Heart left ventricle (tissue), 16 donors: ENCODE data around the gene SEL1L2. TPM values are rescaled to one million over a fixed set of nuclear protein-coding genes. Genes with fewer than 3 reads are reported as not detected.

Experiments used
- ATAC-seq, 4 donors: fragments of 200-7000 bp; cut with Tn5 transposase; one replicate each; pipeline ENCODE4 v1.9.1; 2020 to 2022; ENCODE audit warnings: moderate library complexity in 4 of 4, mild to moderate bottlenecking in 3 of 4, moderate number of reproducible peaks in 1 of 4
- DNase-seq, 5 donors: peaks; one replicate each; pipeline ENCODE4 v3.0.0-alpha.2; 2020
- H3K27ac ChIP-seq, 12 donors: fragments of 200-600 bp; sonication (generic) in 4 of 12; one replicate each; pipeline versions ENCODE4 v1.5.0 to v1.8.0; 2016 to 2022; ENCODE audit warnings: mild to moderate bottlenecking in 2 of 12
- H3K27me3 ChIP-seq, 9 donors: fragments of 200-600 bp; sonication (generic) in 2 of 9; one replicate each; pipeline versions ENCODE4 v1.5.1 to v1.8.0; 2016 to 2022; ENCODE audit warnings: mild to moderate bottlenecking in 3 of 9
- H3K36me3 ChIP-seq, 9 donors: fragments of 200-600 bp; sonication (generic) in 2 of 9; one replicate each; pipeline versions ENCODE4 v1.5.0 to v1.8.0; 2018 to 2022; ENCODE audit warnings: mild to moderate bottlenecking in 2 of 9
- H3K4me1 ChIP-seq, 12 donors: fragments of 200-600 bp; sonication (generic) in 4 of 12; one replicate each; pipeline versions ENCODE4 v1.5.0 to v1.8.0; 2016 to 2022; ENCODE audit warnings: mild to moderate bottlenecking in 3 of 12
- H3K4me3 ChIP-seq, 12 donors: fragments of 200-600 bp; sonication (generic) in 4 of 12; one replicate each; pipeline versions ENCODE4 v1.5.0 to v1.8.0; 2017 to 2022; ENCODE audit warnings: mild to moderate bottlenecking in 9 of 12, moderate library complexity in 4 of 12
- H3K9me3 ChIP-seq, 12 donors: fragments of 200-600 bp; sonication (generic) in 4 of 12; one replicate each; pipeline versions ENCODE4 v1.5.0 to v1.8.0; 2016 to 2022; ENCODE audit warnings: mild to moderate bottlenecking in 1 of 12
- POLR2A ChIP-seq, 2 donors: fragments of 450-650 bp; IDR thresholded peaks; one replicate each; pipeline ENCODE4 v1.6.1; 2017; ENCODE audit warnings: antibody characterized with exemption in 2 of 2, mild to moderate bottlenecking in 2 of 2, moderate library complexity in 2 of 2
- WGBS, 4 donors: extraction: QIAGEN DNeasy Blood & Tissue Kit in 2 of 4; methylation state at CpG; one replicate each; pipeline versions ENCODE4 v1.1.5 to v1.1.7; 2013 to 2018; 5-methylcytosine and 5-hydroxymethylcytosine counted together
- intact Hi-C, 10 donors: fragments of 100-400 bp; cut with DNase I; formaldehyde crosslinking; loops; one replicate each; pipeline versions ENCODE4 v1.11.1 to v1.14.2; 2022
- polyA plus RNA-seq, 2 donors: library from polyadenylated mRNA; stranded (reverse); fragments of 200-250 nt; gene quantifications; one replicate each; pipeline ENCODE4 v1.2.3, GENCODE V29; 2013
- total RNA-seq, 9 donors: library from RNA; depleted of rRNA in 2 of 9; stranded (reverse); fragments of >200 nt in 2 of 9; fragmentation: NEBNext Ultra II Directional in 3 of 9; extraction: Animal tissue kit (Norgen Biotek cat#: 25700) in 3 of 9; gene quantifications; one replicate each; pipeline versions ENCODE4 v1.1.0 to v1.2.4, GENCODE V29; 2016 to 2023
- TF ChIP-seq, protein P1 (sequence below), 12 donors: fragments of 200-600 bp; sonication (generic) in 4 of 12; IDR thresholded peaks; one replicate each; pipeline versions ENCODE4 v1.5.0 to v1.8.0; 2018 to 2022; ENCODE audit warnings: antibody characterized with exemption in 12 of 12, mild to moderate bottlenecking in 5 of 12
- donor health status: ischemic (EF 13 %, LVEDD 7.1; RV severe dilation, severe dysfunction).
- donor health status: healthy with polysubstance abuse.
- donor health status: DM: no; HTN: yes; CAD: no.
- donor health status: DM: no; HTN: no; CAD: no.
- donor health status: ischemic (EF 25% LVEDD 6.9; RV normal size, moderate dysfunction).
- donor health status: ischemic (EF 25% LVEDD 5.7; RV mildly dilated, moderate dysfunction).
- donor health status: healthy.
- donor health status: DM: yes; HTN: yes; CAD: no.
- donor health status: ischemic (EF 35%, LVEDD 5.7; RV mildly dilated, moderate dysfunction).
- donor health status: nonischemic (EF 11% LVEDD 7.7; RV severe dilation, severe dysfunction).
- donor health status: DM: yes; HTN: yes; CAD: no.
- donor health status: PGD.
- donor health status: ischemic (EF 29% LVEDD 5.4; RV normal size, mild dysfunction).
- donor health status: nonischemic (EF 23%, LVEDD 6.1; RV moderate dilation, normal function).

The SEL1L2 gene
- total and polyA plus RNA-seq, 11 donors = 0.59 to 10.5 (median 2.5) TPM; not detected in 1

DNA sequence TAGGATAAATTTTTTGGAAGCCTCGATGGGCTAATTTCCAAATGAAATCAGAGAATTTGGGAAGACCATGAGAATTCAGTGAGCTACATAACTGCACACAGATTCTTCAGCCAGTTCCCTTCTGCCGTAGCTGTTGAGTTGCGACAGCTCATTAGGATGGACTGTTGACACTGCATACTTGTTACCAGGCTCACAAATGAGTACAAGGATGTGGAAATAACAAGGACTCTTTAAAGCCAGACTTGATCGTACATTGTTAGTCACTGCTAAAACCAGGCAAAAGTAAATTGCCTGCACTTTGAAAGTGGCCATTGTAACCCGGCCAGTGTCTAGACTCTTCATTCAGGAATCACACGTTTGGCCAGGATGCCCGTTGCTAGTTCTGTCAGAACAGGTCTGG, 168.5 kb downstream of the SEL1L2 start:
- 90 to 91% (median 90%) methylated on average over 7 of the region's 7 CpGs for WGBS, 4 donors
- H3K36me3 ChIP-seq = peaks cover 0 to 26% (median 20%) of the 10 kb centered on the region in 9 donors
- no peak overlapping the region for H3K4me3 ChIP-seq
- TF ChIP-seq POLR2A (IDR thresholded peaks at IDR 0.05) = no peak
- TF ChIP-seq, protein P1, sequence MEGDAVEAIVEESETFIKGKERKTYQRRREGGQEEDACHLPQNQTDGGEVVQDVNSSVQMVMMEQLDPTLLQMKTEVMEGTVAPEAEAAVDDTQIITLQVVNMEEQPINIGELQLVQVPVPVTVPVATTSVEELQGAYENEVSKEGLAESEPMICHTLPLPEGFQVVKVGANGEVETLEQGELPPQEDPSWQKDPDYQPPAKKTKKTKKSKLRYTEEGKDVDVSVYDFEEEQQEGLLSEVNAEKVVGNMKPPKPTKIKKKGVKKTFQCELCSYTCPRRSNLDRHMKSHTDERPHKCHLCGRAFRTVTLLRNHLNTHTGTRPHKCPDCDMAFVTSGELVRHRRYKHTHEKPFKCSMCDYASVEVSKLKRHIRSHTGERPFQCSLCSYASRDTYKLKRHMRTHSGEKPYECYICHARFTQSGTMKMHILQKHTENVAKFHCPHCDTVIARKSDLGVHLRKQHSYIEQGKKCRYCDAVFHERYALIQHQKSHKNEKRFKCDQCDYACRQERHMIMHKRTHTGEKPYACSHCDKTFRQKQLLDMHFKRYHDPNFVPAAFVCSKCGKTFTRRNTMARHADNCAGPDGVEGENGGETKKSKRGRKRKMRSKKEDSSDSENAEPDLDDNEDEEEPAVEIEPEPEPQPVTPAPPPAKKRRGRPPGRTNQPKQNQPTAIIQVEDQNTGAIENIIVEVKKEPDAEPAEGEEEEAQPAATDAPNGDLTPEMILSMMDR (IDR thresholded peaks at IDR 0.05) = no peak
- H3K9me3 ChIP-seq = peaks cover 0 to 10% (median 0%) of the 10 kb centered on the region in 12 donors
- DNase-seq = no peak
- H3K27ac ChIP-seq = no peak overlapping the region
- H3K4me1 ChIP-seq = peaks cover 0 to 6% (median 0%) of the 10 kb centered on the region in 12 donors
- no peaks in the 10 kb centered on the region for H3K27me3 ChIP-seq
- no peak for ATAC-seq
- intact Hi-C loops = loop anchor here in 8 of 10 donors (2.0 to 10.0 kb wide), 6 partner anchors 123 to 235 kb away; no protein-coding TSS in a partner anchor

DNA sequence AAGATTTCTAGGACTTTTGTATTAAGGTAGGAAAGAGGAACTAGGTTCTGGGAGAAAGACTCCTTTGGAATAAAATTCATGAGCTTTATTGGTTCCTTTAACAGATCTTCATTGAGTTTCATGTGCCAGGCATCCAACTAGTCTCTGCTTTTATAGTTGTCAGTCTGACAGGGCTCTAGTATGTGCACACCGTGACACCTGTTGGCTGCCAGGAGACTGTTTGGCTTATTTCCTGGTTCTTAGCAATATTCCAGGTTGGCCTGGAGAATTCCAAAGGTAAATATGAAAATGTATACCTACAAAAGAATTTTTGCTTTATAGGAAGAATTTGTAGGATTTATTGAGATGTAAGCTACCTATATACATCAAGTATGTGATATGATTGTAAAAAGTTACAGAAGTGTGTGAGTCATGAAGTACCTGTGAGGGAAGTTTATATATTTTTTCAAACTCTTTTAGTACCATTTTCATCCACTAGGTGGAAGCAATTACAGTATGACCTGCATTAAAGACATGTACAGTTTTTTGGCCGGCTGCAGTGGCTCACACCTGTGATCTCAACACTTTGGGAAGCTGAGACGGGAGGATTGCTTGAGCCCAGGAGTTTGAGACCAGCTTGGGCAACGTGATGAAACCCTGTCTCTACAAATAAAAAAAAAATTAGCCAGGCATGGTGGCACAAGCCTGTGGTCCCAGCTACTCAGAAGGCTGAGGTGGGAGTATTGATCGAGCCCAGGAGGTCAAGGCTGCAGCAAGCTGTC, 170.3 kb downstream of the SEL1L2 start:
- Histone ChIP-seq H3K27me3 (no peaks in the 10 kb centered on the region), H3K4me3 (no peak overlapping the region), H3K27ac (no peak overlapping the region), H3K36me3 (peaks cover 0 to 44% (median 38%) of the 10 kb centered on the region in 9 donors), H3K9me3 (peaks cover 0 to 10% (median 0%) of the 10 kb centered on the region in 12 donors), H3K4me1 (no peaks in the 10 kb centered on the region)
- DNase-seq = peak in 1 of 5 donors; percentile 44
- peak in 3 of 4 donors; percentile 56 to 66 (median 60) for ATAC-seq
- intact Hi-C loops = loop anchor here in 8 of 10 donors (1.0 to 10.0 kb wide), 7 partner anchors 125 to 237 kb away; no protein-coding TSS in a partner anchor
- no peak for TF ChIP-seq POLR2A (IDR thresholded peaks at IDR 0.05)
- TF ChIP-seq, protein P1 (IDR thresholded peaks at IDR 0.05) = peak; percentile 43 to 77 (median 65)
- WGBS, 4 donors = 30 to 40% (median 32%) methylated on average over 5 of the region's 5 CpGs

DNA sequence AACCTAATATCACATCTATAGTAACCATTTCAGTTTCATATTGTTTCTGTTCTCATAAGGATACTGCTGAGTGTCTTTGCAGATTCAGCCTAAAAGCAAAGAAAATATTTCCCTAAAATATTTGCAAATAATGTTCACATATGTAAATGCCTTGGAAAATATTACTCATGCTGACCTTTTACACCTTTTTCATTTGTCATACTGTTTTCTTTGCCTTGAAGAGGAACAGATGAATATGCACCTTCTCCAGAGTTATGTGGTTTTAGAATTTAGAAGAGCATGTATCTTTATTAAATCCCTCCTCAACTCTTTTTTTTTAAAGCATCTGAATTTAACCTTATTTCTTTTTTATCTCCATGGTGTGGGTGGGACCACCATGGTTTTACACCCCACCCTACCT, 173.1 kb downstream of the SEL1L2 start:
- DNase-seq (no peak), ATAC-seq (no peak)
- Histone ChIP-seq H3K4me1 (no peaks in the 10 kb centered on the region), H3K36me3 (peaks cover 0 to 72% (median 65%) of the 10 kb centered on the region in 9 donors), H3K27me3 (no peaks in the 10 kb centered on the region), H3K9me3 (peaks cover 0 to 10% (median 0%) of the 10 kb centered on the region in 12 donors), H3K4me3 (no peak overlapping the region), H3K27ac (no peak overlapping the region)
- intact Hi-C loops = loop anchor here in 1 of 10 donors (2.0 kb wide), 1 partner anchor 237 kb away; no protein-coding TSS in a partner anchor
- no peak for TF ChIP-seq POLR2A (IDR thresholded peaks at IDR 0.05)
- TF ChIP-seq, protein P1 (IDR thresholded peaks at IDR 0.05) = no peak

DNA sequence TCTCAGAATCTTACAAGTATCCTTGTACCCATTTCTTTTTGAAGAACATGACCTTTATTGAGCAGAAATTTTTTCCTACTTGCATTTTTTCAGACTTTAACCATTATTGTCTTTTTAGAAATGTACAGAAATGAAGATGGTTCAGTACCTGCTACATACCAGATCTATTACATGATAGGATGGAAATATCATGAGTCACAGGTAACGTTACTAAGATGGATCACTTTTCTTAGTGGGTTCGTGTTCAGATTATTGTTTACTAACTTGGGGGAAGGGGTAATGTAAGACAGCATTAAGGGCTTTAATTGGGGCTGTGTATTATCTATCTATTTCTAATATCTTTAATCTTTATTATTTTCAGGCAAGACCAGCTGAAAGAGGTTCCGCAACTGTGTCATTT, 173.7 kb downstream of the SEL1L2 start:
- Histone ChIP-seq H3K27me3 (no peaks in the 10 kb centered on the region), H3K36me3 (peaks cover 0 to 78% (median 71%) of the 10 kb centered on the region in 9 donors), H3K4me1 (no peaks in the 10 kb centered on the region), H3K9me3 (peaks cover 0 to 8% (median 0%) of the 10 kb centered on the region in 12 donors), H3K4me3 (no peak overlapping the region), H3K27ac (no peak overlapping the region)
- DNase-seq = no peak
- intact Hi-C loops = loop anchor here in 1 of 10 donors (2.0 kb wide), 1 partner anchor 238 kb away; no protein-coding TSS in a partner anchor
- ATAC-seq = no peak
- no peak for TF ChIP-seq POLR2A (IDR thresholded peaks at IDR 0.05)
- TF ChIP-seq, protein P1 (IDR thresholded peaks at IDR 0.05) = no peak
- WGBS, 4 donors = 85 to 88% (median 86%) methylated on average over 3 of the region's 3 CpGs
